ENCODE data around the gene CEP112. TPM values are rescaled to one million over a fixed set of nuclear protein-coding genes. Genes with fewer than 3 reads are reported as not detected.

The CEP112 gene
- total and polyA plus RNA-seq, 2 of the 13 experiments (the other 11 are each of a cell fraction or from before 2014, with no cell fraction given), result 1.2 to 3.4 TPM

DNA sequence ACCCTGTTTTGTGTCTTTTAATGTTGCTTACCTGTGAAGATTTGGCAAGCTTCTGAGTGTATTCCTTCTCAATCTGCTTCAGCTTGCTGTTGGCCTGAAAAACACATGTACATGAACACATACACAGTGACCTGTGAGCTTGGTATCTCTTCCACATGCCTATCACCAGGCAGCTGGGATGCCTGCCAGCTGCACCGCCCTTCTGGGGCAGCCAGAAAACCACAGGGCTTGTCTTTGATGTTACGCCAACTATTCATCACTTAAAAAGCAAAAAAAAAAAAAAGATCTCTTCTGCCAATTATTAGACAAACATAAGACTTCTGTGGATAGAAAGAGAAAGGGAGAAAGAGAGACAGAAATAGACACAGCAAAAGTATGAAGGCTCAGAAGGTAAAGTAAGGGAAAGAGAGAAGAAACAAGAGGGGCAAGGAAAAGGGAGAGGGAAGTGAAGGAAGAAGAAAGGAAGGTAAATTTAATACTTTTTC lies 441.3 kb downstream of the CEP112 start (continued):
- TF ChIP-seq, protein P1, sequence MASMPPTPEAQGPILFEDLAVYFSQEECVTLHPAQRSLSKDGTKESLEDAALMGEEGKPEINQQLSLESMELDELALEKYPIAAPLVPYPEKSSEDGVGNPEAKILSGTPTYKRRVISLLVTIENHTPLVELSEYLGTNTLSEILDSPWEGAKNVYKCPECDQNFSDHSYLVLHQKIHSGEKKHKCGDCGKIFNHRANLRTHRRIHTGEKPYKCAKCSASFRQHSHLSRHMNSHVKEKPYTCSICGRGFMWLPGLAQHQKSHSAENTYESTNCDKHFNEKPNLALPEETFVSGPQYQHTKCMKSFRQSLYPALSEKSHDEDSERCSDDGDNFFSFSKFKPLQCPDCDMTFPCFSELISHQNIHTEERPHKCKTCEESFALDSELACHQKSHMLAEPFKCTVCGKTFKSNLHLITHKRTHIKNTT (CRISPR knock-in tag; IDR thresholded peaks at IDR 0.05), result no peak
- peak; percentile 92 for TF ChIP-seq TEAD3 (CRISPR knock-in tag; optimal IDR thresholded peaks at IDR 0.05; ENCODE audit: borderline replicate concordance)
- TF ChIP-seq HOXA9 (CRISPR knock-in tag; IDR thresholded peaks at IDR 0.05; ENCODE audit: borderline replicate concordance), result no peak
- TF ChIP-seq ASH2L (IDR thresholded peaks at IDR 0.05; ENCODE audit: insufficient read length, low read depth, low read length), result peak; percentile 41
- TF ChIP-seq ZFP62 (CRISPR knock-in tag; IDR thresholded peaks at IDR 0.05), result no peak
- TF ChIP-seq, protein P2, sequence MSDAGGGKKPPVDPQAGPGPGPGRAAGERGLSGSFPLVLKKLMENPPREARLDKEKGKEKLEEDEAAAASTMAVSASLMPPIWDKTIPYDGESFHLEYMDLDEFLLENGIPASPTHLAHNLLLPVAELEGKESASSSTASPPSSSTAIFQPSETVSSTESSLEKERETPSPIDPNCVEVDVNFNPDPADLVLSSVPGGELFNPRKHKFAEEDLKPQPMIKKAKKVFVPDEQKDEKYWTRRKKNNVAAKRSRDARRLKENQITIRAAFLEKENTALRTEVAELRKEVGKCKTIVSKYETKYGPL (CRISPR knock-in tag; IDR thresholded peaks at IDR 0.05), result no peak
- TF ChIP-seq FOXK1 (CRISPR knock-in tag; IDR thresholded peaks at IDR 0.05; ENCODE audit: borderline replicate concordance, low read depth), result peak; percentile 52; the same call in 1 of the 2 replicates
- TF ChIP-seq CHD4 (IDR thresholded peaks at IDR 0.05; ENCODE audit: borderline replicate concordance, low read length), result no peak
- TF ChIP-seq ISL2 (CRISPR knock-in tag; IDR thresholded peaks at IDR 0.05), result peak; percentile 92
- TF ChIP-seq CCAR2 (optimal IDR thresholded peaks at IDR 0.05; ENCODE audit: low read depth, low read length), result peak; percentile 40
- peak; percentile 79; the same call in 1 of the 2 replicates for TF ChIP-seq ZNF644 (CRISPR knock-in tag; IDR thresholded peaks at IDR 0.05; ENCODE audit: low read depth)
- TF ChIP-seq ZKSCAN8 (CRISPR knock-in tag; IDR thresholded peaks at IDR 0.05; ENCODE audit: borderline replicate concordance), result peak; percentile 46; the same call in 1 of the 2 replicates
- 0 out of 2 replicates have a peak, but pooled peaks have one; percentile 72 for TF ChIP-seq PLRG1 (conservative IDR thresholded peaks at IDR 0.05)
- peak; percentile 87 for TF ChIP-seq SAP130 (CRISPR knock-in tag; IDR thresholded peaks at IDR 0.05; ENCODE audit: low read depth)
- peak in 1 of 2 experiments; percentile 37; a peak in 1 of 4 replicates for TF ChIP-seq KLF16 (CRISPR knock-in tag; IDR thresholded peaks at IDR 0.05)
- TF ChIP-seq HCFC1 (IDR thresholded peaks at IDR 0.05; ENCODE audit: low read depth, low read length), result no peak
- TF ChIP-seq, protein P3, sequence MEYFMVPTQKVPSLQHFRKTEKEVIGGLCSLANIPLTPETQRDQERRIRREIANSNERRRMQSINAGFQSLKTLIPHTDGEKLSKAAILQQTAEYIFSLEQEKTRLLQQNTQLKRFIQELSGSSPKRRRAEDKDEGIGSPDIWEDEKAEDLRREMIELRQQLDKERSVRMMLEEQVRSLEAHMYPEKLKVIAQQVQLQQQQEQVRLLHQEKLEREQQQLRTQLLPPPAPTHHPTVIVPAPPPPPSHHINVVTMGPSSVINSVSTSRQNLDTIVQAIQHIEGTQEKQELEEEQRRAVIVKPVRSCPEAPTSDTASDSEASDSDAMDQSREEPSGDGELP (IDR thresholded peaks at IDR 0.05; ENCODE audit: borderline replicate concordance, low read depth), result peak; percentile 90
- TF ChIP-seq TGIF2 (CRISPR knock-in tag; IDR thresholded peaks at IDR 0.05), result peak; percentile 78; the same call in 1 of the 2 replicates
- no peak; the same call in 1 of the 2 replicates for TF ChIP-seq MXD4 (CRISPR knock-in tag; IDR thresholded peaks at IDR 0.05)
- TF ChIP-seq SIX1 (CRISPR knock-in tag; IDR thresholded peaks at IDR 0.05; ENCODE audit: borderline replicate concordance), result peak; percentile 22; the same call in 1 of the 2 replicates
- TF ChIP-seq MXI1 (IDR thresholded peaks at IDR 0.05; ENCODE audit: borderline replicate concordance, low read depth, low read length), result peak; percentile 69; the same call in 1 of the 3 replicates
- TF ChIP-seq GATA4 (IDR thresholded peaks at IDR 0.05; ENCODE audit: borderline replicate concordance, low read depth), result peak; percentile 70; the same call in 1 of the 2 replicates
- TF ChIP-seq RFXANK (CRISPR knock-in tag; IDR thresholded peaks at IDR 0.05), result no peak
- TF ChIP-seq, protein P4, sequence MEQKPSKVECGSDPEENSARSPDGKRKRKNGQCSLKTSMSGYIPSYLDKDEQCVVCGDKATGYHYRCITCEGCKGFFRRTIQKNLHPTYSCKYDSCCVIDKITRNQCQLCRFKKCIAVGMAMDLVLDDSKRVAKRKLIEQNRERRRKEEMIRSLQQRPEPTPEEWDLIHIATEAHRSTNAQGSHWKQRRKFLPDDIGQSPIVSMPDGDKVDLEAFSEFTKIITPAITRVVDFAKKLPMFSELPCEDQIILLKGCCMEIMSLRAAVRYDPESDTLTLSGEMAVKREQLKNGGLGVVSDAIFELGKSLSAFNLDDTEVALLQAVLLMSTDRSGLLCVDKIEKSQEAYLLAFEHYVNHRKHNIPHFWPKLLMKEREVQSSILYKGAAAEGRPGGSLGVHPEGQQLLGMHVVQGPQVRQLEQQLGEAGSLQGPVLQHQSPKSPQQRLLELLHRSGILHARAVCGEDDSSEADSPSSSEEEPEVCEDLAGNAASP (CRISPR knock-in tag; IDR thresholded peaks at IDR 0.05; ENCODE audit: borderline replicate concordance), result peak; percentile 67; the same call in 1 of the 2 replicates
- TF ChIP-seq MIER2 (CRISPR knock-in tag; IDR thresholded peaks at IDR 0.05), result peak; percentile 61; the same call in 1 of the 2 replicates
- TF ChIP-seq NCOA2 (CRISPR knock-in tag; IDR thresholded peaks at IDR 0.05), result peak; percentile 89
- peak; percentile 79 for TF ChIP-seq MED1 (CRISPR knock-in tag; IDR thresholded peaks at IDR 0.05)

All from HepG2 (cell line).